Endothelial cell of umbilical vein (primary cell): Measurements from ENCODE around the gene ADAM11. TPM values are rescaled to one million over a fixed set of nuclear protein-coding genes. Genes with fewer than 3 reads are reported as not detected.

Experiments used
- BruUV-seq: library from RNA; stranded (reverse); fragments of 400-500 nt; replicated peaks from 2 replicates; lab custom pipeline; 2021; lab: Mats Ljungman, UMichigan
- CTCF ChIA-PET: fragments of 300-600, 350-600 bp; sonication (Branson Sonifier 250); formaldehyde crosslinking; loops from one replicate; lab custom pipeline; 2021; ENCODE audit warnings: antibody characterized with exemption, inconsistent platforms; lab: Charles Lee
- POLR2A ChIA-PET: fragments of 300-600, 350-600 bp; sonication (Branson Sonifier 250); formaldehyde crosslinking; loops from one replicate; lab custom pipeline; 2021; ENCODE audit warnings: antibody characterized with exemption, inconsistent platforms; lab: Charles Lee
- DNase-seq: peaks from one replicate; pipeline ENCODE4 v3.0.0-alpha.2; 2011; ENCODE audit warnings: low read depth, low spot score
- FAIRE-seq: peaks from 2 replicates; lab custom pipeline; 2011; peaks lifted over from hg19 to GRCh38; lab: Jason Lieb, UNC
- H2AFZ ChIP-seq: 2 replicates; pipeline ENCODE4 v1.6.0; 2012; ENCODE audit warnings: low read depth, low read length, control low read depth, inconsistent platforms
- H3K27ac ChIP-seq: 2 replicates; pipeline ENCODE4 v1.5.1; 2011; ENCODE audit warnings: low read depth, mild to moderate bottlenecking, control low read depth, low read length, moderate library complexity; ENCODE audit not compliant: insufficient read depth
- H3K27me3 ChIP-seq, 2 experiments: 2 replicates each; pipeline versions ENCODE4 v1.6.0 to v1.6.1; 2011; ENCODE audit warnings: low read length in 2 of 2, mixed read lengths in 1 of 2; ENCODE audit not compliant: control insufficient read depth in 2 of 2, insufficient read depth in 2 of 2
- H3K36me3 ChIP-seq, 2 experiments: 2 replicates in 1 of 2; 3 replicates in 1 of 2; pipeline ENCODE4 v1.5.1; 2011; ENCODE audit warnings: low read length in 2 of 2, mild to moderate bottlenecking in 1 of 2, moderate library complexity in 1 of 2; ENCODE audit not compliant: control insufficient read depth in 2 of 2, insufficient read depth in 2 of 2; ENCODE audit errors: extremely low read depth in 1 of 2
- H3K4me1 ChIP-seq: 3 replicates; pipeline ENCODE4 v1.5.1; 2011; ENCODE audit warnings: mild to moderate bottlenecking, low read length; ENCODE audit not compliant: control insufficient read depth, insufficient read depth; ENCODE audit errors: extremely low read depth
- H3K4me2 ChIP-seq: 2 replicates; pipeline ENCODE4 v1.6.1; 2011; ENCODE audit warnings: low read length, control low read depth, mixed read lengths; ENCODE audit not compliant: insufficient read depth
- H3K4me3 ChIP-seq, 3 experiments: fragments of 200-600 bp in 1 of 3; sonication (generic), shearing (Covaris generic) in 1 of 3; replicated peaks in 1 of 3; 2 replicates each; pipeline ENCODE4 v1.5.1; 2011 to 2016; ENCODE audit warnings: control low read depth in 3 of 3, low read length in 3 of 3, mild to moderate bottlenecking in 2 of 3, inconsistent platforms in 1 of 3, low read depth in 1 of 3, moderate library complexity in 1 of 3; ENCODE audit not compliant: insufficient read depth in 1 of 3
- H3K79me2 ChIP-seq: 2 replicates; pipeline ENCODE4 v1.6.0; 2012; ENCODE audit warnings: low read length, inconsistent platforms; ENCODE audit not compliant: control insufficient read depth, insufficient read depth
- H3K9ac ChIP-seq: replicated peaks from 2 replicates; pipeline ENCODE3; 2011; ENCODE audit warnings: low read length, control low read depth; ENCODE audit not compliant: insufficient read depth; ENCODE audit errors: extremely low read depth
- H3K9me1 ChIP-seq: replicated peaks from 3 replicates; pipeline ENCODE4 v1.6.0; 2011; ENCODE audit warnings: mild to moderate bottlenecking, low read length; ENCODE audit not compliant: control insufficient read depth, insufficient read depth; ENCODE audit errors: extremely low read depth
- H3K9me3 ChIP-seq: replicated peaks from 2 replicates; pipeline ENCODE4 v1.5.1; 2012; ENCODE audit warnings: low read length, inconsistent platforms; ENCODE audit not compliant: control insufficient read depth, insufficient read depth
- H4K20me1 ChIP-seq: replicated peaks from 2 replicates; pipeline ENCODE3; 2011; ENCODE audit warnings: mild to moderate bottlenecking, low read length; ENCODE audit not compliant: control insufficient read depth, insufficient read depth; ENCODE audit errors: extremely low read depth
- CTCF ChIP-seq, 2 donors: IDR thresholded peaks; 1 replicate in 1 of 2; 2 replicates in 1 of 2; pipeline ENCODE4 v1.5.1; 2011; ENCODE audit warnings: low read length in 2 of 2, mild to moderate bottlenecking in 2 of 2, moderate library complexity in 2 of 2, control low read depth in 1 of 2, inconsistent platforms in 1 of 2, low read depth in 1 of 2; ENCODE audit not compliant: insufficient read depth in 1 of 2; ENCODE audit errors: extremely low read depth in 1 of 2
- EZH2 ChIP-seq: IDR thresholded peaks from 2 replicates; pipeline ENCODE4 v1.6.1; 2012; ENCODE audit warnings: borderline replicate concordance, low read depth, mild to moderate bottlenecking, moderate library complexity, low read length, inconsistent platforms; ENCODE audit not compliant: severe bottlenecking
- FOS ChIP-seq: IDR thresholded peaks from 2 replicates; pipeline ENCODE4 v1.6.1; 2011; ENCODE audit warnings: mild to moderate bottlenecking, low read length, moderate library complexity, borderline replicate concordance; ENCODE audit not compliant: insufficient read depth
- GATA2 ChIP-seq: IDR thresholded peaks from 2 replicates; pipeline ENCODE4 v1.7.0; 2011; ENCODE audit warnings: low read depth, mild to moderate bottlenecking, moderate library complexity, mixed read lengths, low read length; ENCODE audit not compliant: insufficient read length, insufficient read depth
- JUN ChIP-seq: IDR thresholded peaks from 2 replicates; pipeline ENCODE4 v1.6.1; 2011; ENCODE audit warnings: borderline replicate concordance, low read depth; ENCODE audit not compliant: insufficient read length, insufficient read depth
- POLR2A ChIP-seq: IDR thresholded peaks from 2 replicates; pipeline ENCODE4 v1.6.1; 2012; ENCODE audit warnings: low read depth, mild to moderate bottlenecking, control low read depth, low read length
- POLR2AphosphoS5 ChIP-seq: IDR thresholded peaks from 2 replicates; pipeline ENCODE4 v1.6.1; 2012; ENCODE audit warnings: low read depth, mild to moderate bottlenecking, control low read depth, low read length, moderate library complexity; ENCODE audit not compliant: insufficient read depth
- dilution Hi-C: fragments of 300-500 bp; cut with MboI; formaldehyde crosslinking; loops from one replicate; pipeline ENCODE4 v1.15.0; 2019; ENCODE audit warnings: low sequenced_read_pairs; ENCODE audit not compliant: extremely low pct_ligation_motif_present
- intact Hi-C: fragments of 100-400 bp; cut with micrococcal nuclease; formaldehyde crosslinking; loops from one replicate; pipeline ENCODE4 v1.10.0; 2022
- polyA plus RNA-seq, 4 experiments: library from polyadenylated mRNA; depleted of rRNA in 3 of 4; stranded (reverse) in 3 of 4; unstranded in 1 of 4; fragments of >200 nt; gene quantifications; 2 replicates each; pipeline versions ENCODE4 v1.2.1 to v1.2.3, GENCODE V29; 2011 to 2012; ENCODE audit warnings: missing spikeins in 1 of 4
- total RNA-seq: library from RNA; stranded (reverse); gene quantifications from 2 replicates; pipeline ENCODE4 v1.2.3, GENCODE V29; 2021
- TF ChIP-seq, protein P1 (sequence below): IDR thresholded peaks from 2 replicates; pipeline ENCODE4 v1.6.1; 2011; ENCODE audit not compliant: insufficient read depth, insufficient read length

Gene ADAM11
- total and polyA plus RNA-seq, 2 donors (not counting 3 experiments of a cell fraction or from before 2014, with no cell fraction given) = 0.71 to 1.1 TPM

DNA sequence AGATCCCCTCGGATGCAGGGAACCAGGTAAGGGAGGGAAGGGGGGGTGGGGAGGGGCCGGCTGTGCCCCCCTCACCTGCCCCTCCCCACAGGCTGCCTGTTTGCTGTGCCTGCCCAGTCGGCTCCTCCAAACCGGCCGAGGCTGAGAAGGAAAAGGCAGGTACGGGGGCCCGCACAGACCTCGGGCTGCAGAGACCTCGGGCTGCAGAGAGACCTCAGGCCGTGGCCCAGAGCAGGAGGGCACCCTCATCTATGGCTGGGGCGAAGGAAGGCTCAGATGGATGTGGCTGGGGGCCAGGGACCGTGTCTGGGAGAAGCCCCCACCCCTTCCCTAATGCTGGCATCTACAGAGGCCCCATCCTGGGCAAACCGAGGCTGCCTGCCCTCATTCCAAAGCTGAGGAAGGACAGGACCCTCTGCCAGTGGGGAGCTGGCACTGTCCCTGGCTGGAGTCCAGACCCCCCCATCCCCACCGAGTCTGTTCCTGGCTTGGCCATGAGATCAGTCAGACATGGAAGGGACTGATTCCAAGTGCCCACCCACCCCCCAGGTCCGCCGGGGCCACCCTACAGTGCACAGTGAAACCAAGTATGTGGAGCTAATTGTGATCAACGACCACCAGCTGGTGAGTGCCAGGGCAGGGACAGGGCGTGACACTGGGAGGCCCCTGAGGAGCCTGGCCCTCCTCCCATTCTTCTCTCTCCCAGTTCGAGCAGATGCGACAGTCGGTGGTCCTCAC lies 13.7 kb downstream of the ADAM11 start:
- dilution Hi-C loops = loop anchor here (25.0 kb wide), 1 partner anchor 90 kb away; no protein-coding TSS in a partner anchor
- POLR2A ChIA-PET = interaction anchor here (0.6 kb wide), 1 partner anchor 79 kb away, joined by 8 read pairs; no protein-coding TSS in a partner anchor
- no peak overlapping the region for H3K27ac ChIP-seq
- FAIRE-seq (no peak), DNase-seq (no peak)
- H3K9me1 ChIP-seq = no peaks in the 10 kb centered on the region
- H4K20me1 ChIP-seq = no peaks in the 10 kb centered on the region
- H3K36me3 ChIP-seq = no peaks in the 10 kb centered on the region
- no peak overlapping the region for H3K9ac ChIP-seq
- no peak overlapping the region for H2AFZ ChIP-seq
- H3K79me2 ChIP-seq = no peaks in the 10 kb centered on the region
- no peak overlapping the region for H3K4me3 ChIP-seq
- BruUV-seq = no TSS peak
- H3K4me2 ChIP-seq = no peak overlapping the region
- intact Hi-C loops = no loop called here
- TF ChIP-seq POLR2A (no peak), POLR2AphosphoS5 (no peak), CTCF (IDR thresholded peaks at IDR 0.05; ENCODE audit: extremely low read depth in 1 of 2, insufficient read depth in 1 of 2, low read depth in 1 of 2, low read length in 2 of 2) (no peak), EZH2 (no peak), GATA2 (no peak), JUN (no peak), FOS (no peak)
- TF ChIP-seq, protein P1, sequence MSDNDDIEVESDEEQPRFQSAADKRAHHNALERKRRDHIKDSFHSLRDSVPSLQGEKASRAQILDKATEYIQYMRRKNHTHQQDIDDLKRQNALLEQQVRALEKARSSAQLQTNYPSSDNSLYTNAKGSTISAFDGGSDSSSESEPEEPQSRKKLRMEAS = no peak
- no peaks in the 10 kb centered on the region for H3K9me3 ChIP-seq
- H3K27me3 ChIP-seq = no peaks in the 10 kb centered on the region
- H3K4me1 ChIP-seq = peaks cover 5% of the 10 kb centered on the region
- CTCF ChIA-PET = interaction anchor here (0.7 to 15.3 kb wide), 7 partner anchors 10 to 248 kb away, joined by 3 to 368 read pairs (median 3); no protein-coding TSS in a partner anchor
